GM12875 (cell line): ENCODE data around the gene BAIAP2.

ENCODE experiments used
- H3K4me3 ChIP-seq: one replicate; pipeline ENCODE4 v1.5.1; 2011; ENCODE audit warnings: low read depth, low read length, control low read depth
- TF ChIP-seq, protein P1 (sequence below): IDR thresholded peaks from 2 replicates; pipeline ENCODE4 v1.5.1; 2011; ENCODE audit warnings: low read depth, mild to moderate bottlenecking, control low read depth, inconsistent platforms, low read length, moderate library complexity, borderline replicate concordance; ENCODE audit not compliant: insufficient read depth

Gene BAIAP2

DNA sequence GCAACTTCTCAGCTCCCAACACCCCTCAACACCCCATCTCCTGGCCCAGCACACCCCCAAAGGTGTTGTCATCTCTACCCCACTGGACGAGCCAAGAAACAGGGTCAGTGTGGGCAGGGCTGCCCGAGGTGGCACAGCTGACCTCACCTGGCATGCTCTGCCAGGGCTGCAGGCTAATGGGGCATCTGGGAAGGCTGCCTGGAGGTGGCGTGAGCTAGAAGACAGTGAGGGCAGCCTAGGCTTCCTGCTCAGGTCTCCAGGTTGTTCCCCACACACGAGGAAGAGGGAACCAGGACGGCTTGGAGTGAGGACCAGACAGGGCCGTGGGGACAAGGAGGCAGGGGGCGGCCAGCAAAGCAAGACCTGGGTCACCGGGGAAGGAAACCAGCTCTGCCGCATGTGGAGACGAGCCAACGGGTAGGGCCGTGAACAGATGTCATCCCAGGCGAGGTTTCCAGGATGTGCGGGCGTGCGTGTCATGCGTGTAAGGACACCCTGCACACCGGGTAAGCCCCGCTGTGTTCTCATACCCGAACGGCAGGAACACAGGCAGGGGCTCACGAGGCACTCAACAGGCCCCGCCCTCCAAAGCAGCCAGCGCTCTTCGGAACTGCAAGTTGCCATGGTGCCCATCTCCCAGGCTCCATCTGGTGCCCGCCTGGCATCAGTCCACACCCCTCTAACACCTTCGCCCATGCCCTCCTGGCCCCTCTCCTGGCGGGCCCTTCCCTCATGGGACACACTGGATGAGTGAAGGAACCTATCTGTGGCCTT lies 100.7 kb downstream of the BAIAP2 start:
- TF ChIP-seq, protein P1, sequence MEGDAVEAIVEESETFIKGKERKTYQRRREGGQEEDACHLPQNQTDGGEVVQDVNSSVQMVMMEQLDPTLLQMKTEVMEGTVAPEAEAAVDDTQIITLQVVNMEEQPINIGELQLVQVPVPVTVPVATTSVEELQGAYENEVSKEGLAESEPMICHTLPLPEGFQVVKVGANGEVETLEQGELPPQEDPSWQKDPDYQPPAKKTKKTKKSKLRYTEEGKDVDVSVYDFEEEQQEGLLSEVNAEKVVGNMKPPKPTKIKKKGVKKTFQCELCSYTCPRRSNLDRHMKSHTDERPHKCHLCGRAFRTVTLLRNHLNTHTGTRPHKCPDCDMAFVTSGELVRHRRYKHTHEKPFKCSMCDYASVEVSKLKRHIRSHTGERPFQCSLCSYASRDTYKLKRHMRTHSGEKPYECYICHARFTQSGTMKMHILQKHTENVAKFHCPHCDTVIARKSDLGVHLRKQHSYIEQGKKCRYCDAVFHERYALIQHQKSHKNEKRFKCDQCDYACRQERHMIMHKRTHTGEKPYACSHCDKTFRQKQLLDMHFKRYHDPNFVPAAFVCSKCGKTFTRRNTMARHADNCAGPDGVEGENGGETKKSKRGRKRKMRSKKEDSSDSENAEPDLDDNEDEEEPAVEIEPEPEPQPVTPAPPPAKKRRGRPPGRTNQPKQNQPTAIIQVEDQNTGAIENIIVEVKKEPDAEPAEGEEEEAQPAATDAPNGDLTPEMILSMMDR = no peak
- no peak overlapping the region for H3K4me3 ChIP-seq

DNA sequence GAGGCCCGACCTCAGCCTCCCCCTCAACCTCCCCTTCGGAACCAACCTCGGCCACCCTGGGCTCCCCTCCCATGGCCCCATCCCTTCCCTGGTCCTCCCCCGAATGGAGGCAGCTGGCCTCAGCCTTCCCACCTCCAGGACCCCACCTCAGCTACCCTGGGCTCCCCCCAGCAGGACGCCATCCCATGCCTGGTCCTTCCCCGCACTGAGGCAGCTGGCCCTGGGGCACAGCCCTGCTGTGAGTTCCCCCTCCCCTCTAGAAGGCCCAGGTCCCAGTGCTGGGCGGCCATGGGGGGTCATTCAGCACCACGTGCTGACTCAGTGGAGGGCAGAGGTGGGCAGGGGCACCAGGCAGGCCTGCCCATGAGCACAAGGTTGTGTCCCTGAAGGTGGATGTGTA lies 101.4 kb downstream of the BAIAP2 start:
- TF ChIP-seq, protein P1 = no peak
- H3K4me3 ChIP-seq = no peak overlapping the region

DNA sequence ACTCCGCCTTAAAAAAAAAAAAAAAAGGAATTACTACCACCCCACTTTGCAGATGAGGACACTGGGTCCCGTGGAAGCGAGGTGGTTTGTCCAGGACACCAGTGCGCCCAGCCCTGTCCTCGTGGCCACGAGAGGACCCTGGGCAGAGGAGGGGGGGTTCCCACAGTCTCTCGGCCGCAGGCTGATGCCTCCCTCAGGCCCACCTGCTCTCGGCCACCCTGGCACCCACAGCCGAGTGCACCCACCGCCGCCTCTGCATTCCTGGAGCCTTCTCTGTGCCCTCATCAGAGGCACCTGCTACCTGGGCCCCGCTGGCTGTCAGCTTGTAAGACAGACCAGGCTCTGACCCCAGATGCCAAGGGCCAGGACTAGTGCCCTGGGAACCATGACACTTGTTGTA lies 102.3 kb downstream of the BAIAP2 start:
- TF ChIP-seq, protein P1 = no peak
- no peak overlapping the region for H3K4me3 ChIP-seq

DNA sequence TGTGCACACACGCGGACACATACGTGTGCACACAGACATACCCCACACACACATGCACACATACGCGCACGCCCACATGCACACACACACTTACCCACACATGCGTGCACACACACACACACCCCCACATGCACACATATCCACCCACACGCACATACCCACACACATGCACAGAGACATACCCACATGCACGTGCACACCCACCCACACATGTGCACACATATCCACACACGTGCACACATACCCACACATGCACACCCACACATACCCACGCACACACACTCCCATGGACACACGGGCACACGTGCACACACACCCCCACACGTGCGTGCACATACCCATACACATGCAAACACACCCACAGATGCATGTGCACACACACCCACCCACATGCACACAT lies 103.1 kb downstream of the BAIAP2 start:
- no peak overlapping the region for H3K4me3 ChIP-seq
- TF ChIP-seq, protein P1 = no peak

DNA sequence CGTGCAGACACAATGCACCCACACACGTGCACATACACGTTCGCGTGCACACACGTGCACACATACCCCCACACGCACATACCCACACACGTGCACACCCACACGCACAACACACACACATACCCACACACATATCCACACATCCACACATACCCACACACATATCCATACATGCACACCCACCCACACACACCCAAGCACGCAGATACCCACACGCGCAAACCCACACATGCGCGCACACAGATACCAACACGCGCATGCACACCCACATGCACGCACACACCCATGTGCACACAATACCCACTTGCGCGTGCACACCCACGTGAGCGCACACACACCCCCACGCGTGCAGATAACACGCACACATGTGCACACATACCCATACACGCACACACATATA lies 103.5 kb downstream of the BAIAP2 start:
- H3K4me3 ChIP-seq = no peak overlapping the region
- TF ChIP-seq, protein P1 = no peak

DNA sequence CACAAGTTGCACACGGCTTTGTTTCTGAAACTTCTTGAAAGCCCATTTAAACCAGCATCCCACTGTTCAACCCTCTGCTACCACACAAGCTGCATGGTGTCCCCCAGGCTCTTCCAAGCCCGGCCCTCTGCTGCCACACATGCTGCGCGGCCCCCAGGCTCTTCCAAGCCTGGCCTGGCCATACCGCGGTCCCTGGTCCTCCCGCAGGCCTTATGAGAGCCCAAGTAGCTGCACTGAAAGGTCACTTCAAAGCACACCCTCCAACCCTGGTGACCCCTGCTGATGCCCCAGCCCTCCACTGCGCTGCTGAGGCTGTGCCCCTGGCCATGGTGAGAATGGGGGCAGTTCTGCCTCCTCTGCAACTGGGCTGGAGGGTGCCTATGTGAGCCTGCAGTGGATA lies 104.5 kb downstream of the BAIAP2 start:
- H3K4me3 ChIP-seq = no peak overlapping the region
- TF ChIP-seq, protein P1 = no peak

DNA sequence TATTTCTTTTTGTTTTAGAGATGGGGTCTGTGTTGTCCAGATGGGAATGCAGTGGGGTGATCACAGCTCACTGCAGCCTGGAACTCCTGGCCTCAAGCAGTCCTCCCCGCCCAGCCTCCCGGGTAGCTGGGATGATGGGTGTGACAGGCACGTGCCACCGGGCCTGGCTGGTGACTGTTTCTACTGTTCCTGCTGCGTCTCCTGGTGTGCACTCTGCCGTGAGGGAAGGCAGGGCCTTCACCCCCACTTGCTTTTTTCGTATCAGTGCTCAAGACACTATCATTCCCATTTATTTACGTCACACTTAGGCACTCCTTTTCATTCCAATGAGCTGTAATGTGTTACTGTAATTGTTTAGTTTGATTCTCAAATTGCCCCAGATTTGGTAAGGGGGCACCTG lies 105.1 kb downstream of the BAIAP2 start:
- no peak overlapping the region for H3K4me3 ChIP-seq
- TF ChIP-seq, protein P1 = no peak
